Lower leg skin (tissue), 4 donors: ENCODE data around the gene GPR61. TPM values are rescaled to one million over a fixed set of nuclear protein-coding genes. Genes with fewer than 3 reads are reported as not detected.

Experiments
- DNase-seq, 2 donors: peaks; one replicate each; pipeline ENCODE4 v3.0.0-alpha.2; 2019; ENCODE audit warnings: low spot score in 2 of 2
- H3K4me3 ChIP-seq: fragments of 200-600 bp; sonication (generic); 2 replicates; pipeline ENCODE4 v1.5.1; 2017; ENCODE audit warnings: mild to moderate bottlenecking, low read depth; ENCODE audit not compliant: poor library complexity, severe bottlenecking
- CTCF ChIP-seq, 3 donors: fragments of 450-650 bp; IDR thresholded peaks; one replicate each; pipeline ENCODE4 v1.5.1; 2016; ENCODE audit warnings: antibody characterized with exemption in 3 of 3, mild to moderate bottlenecking in 3 of 3, moderate library complexity in 2 of 3
- POLR2A ChIP-seq, 2 donors: fragments of 450-650 bp; IDR thresholded peaks; one replicate each; pipeline ENCODE4 v1.6.1; 2016 to 2017; ENCODE audit warnings: antibody characterized with exemption in 2 of 2, mild to moderate bottlenecking in 1 of 2, moderate library complexity in 1 of 2
- WGBS, 2 donors: methylation state at CpG; one replicate each; pipeline ENCODE4 v1.1.5; 2018; 5-methylcytosine and 5-hydroxymethylcytosine counted together
- intact Hi-C: fragments of 100-400 bp; cut with DNase I; formaldehyde crosslinking; loops from one replicate; pipeline ENCODE4 v1.15.0; 2023; ENCODE audit warnings: low total_unique reads
- total RNA-seq, 4 donors: library from RNA; depleted of rRNA; stranded (reverse); fragments of >200 nt; gene quantifications; one replicate each; pipeline ENCODE4 v1.1.0, GENCODE V29; 2016

Gene GPR61
- total RNA-seq, 4 donors from 2014 or later = 1.0 TPM; not detected in 3

- intact Hi-C loops = loop anchor here (10.0 kb wide), 2 partner anchors 84 to 444 kb away; partner anchors contain the start of gene AHCYL1
- no peak for TF ChIP-seq CTCF (IDR thresholded peaks at IDR 0.05)
- no peak for TF ChIP-seq POLR2A (IDR thresholded peaks at IDR 0.05)
- H3K4me3 ChIP-seq = no peak overlapping the region
- DNase-seq = no peak
- 74 to 79% methylated on average over 3 of the region's 3 CpGs for WGBS, 2 donors
Measured at GRCh38 chr1:109541102-109541501, 1.4 kb downstream of the GPR61 start.

- intact Hi-C loops = loop anchor here (10.0 kb wide), 2 partner anchors 82 to 442 kb away; partner anchors contain the start of gene AHCYL1
- no peak for TF ChIP-seq POLR2A (IDR thresholded peaks at IDR 0.05)
- no peak for TF ChIP-seq CTCF (IDR thresholded peaks at IDR 0.05)
- WGBS, 2 donors = 87% methylated on average over 10 of the region's 10 CpGs
- no peak for DNase-seq
- no peak overlapping the region for H3K4me3 ChIP-seq
Measured at GRCh38 chr1:109542657-109543056, 3.0 kb downstream of the GPR61 start.

- intact Hi-C loops = loop anchor here (10.0 kb wide), 2 partner anchors 81 to 441 kb away; partner anchors contain the start of gene AHCYL1
- no peak for DNase-seq
- no peak overlapping the region for H3K4me3 ChIP-seq
- 89 to 91% methylated on average over 23 to 24 of the region's 24 CpGs for WGBS, 2 donors
- TF ChIP-seq CTCF (IDR thresholded peaks at IDR 0.05) (no peak), POLR2A (IDR thresholded peaks at IDR 0.05) (no peak)
Measured at GRCh38 chr1:109543283-109543987, 3.8 kb downstream of the GPR61 start.

- WGBS, 2 donors = 79% methylated on average over 14 of the region's 14 CpGs
- TF ChIP-seq CTCF (IDR thresholded peaks at IDR 0.05) = no peak
- no peak for TF ChIP-seq POLR2A (IDR thresholded peaks at IDR 0.05)
- intact Hi-C loops = loop anchor here (10.0 kb wide), 2 partner anchors 81 to 441 kb away; partner anchors contain the start of gene AHCYL1
- no peak overlapping the region for H3K4me3 ChIP-seq
- no peak for DNase-seq
Measured at GRCh38 chr1:109543988-109544735, 4.5 kb downstream of the GPR61 start.

- no peak overlapping the region for H3K4me3 ChIP-seq
- TF ChIP-seq POLR2A (IDR thresholded peaks at IDR 0.05) = no peak
- TF ChIP-seq CTCF (IDR thresholded peaks at IDR 0.05) = no peak
- WGBS, 2 donors = 15 to 20% methylated on average over 5 of the region's 5 CpGs
- intact Hi-C loops = loop anchor here (5.0 to 10.0 kb wide), 3 partner anchors 78 to 438 kb away; partner anchors contain the start of gene AHCYL1
- DNase-seq = peak; percentile 88 to 97
Measured at GRCh38 chr1:109546311-109547109, 6.8 kb downstream of the GPR61 start.
